Stimulated activated memory B cell treated with anti-CD40 and anti-IgM and Interleukin-4, amounts not matched to agents 10 μg/mL and 1 μg/mL and 100 μg/mL, for 72 hours (primary cell): ENCODE data around the gene KRTAP2-3.
"Not testable (repeated sequence)": the region's sequence is repeated elsewhere in the genome, so short reads cannot be mapped to it uniquely, and the experiment has no call there.

ENCODE experiments used
- ATAC-seq: fragments of 150-1000 bp; cut with Tn5 transposase; 2 replicates; pipeline ENCODE4 v1.10.0; 2021
- H3K27ac Mint-ChIP-seq: one replicate; pipeline ENCODE4 v1.8.0; 2022; ENCODE audit warnings: mild to moderate bottlenecking, mixed read lengths
- H3K27me3 Mint-ChIP-seq: one replicate; pipeline ENCODE4 v1.8.0; 2022; ENCODE audit warnings: mixed read lengths
- H3K36me3 Mint-ChIP-seq: one replicate; pipeline ENCODE4 v1.8.0; 2022; ENCODE audit warnings: mixed read lengths
- H3K4me1 Mint-ChIP-seq: one replicate; pipeline ENCODE4 v1.8.0; 2022; ENCODE audit warnings: mixed read lengths
- H3K4me3 Mint-ChIP-seq: one replicate; pipeline ENCODE4 v1.8.0; 2022; ENCODE audit warnings: mild to moderate bottlenecking, moderate library complexity, mixed read lengths
- H3K9me3 Mint-ChIP-seq: one replicate; pipeline ENCODE4 v1.8.0; 2022; ENCODE audit warnings: mixed read lengths

KRTAP2-3 gene

DNA sequence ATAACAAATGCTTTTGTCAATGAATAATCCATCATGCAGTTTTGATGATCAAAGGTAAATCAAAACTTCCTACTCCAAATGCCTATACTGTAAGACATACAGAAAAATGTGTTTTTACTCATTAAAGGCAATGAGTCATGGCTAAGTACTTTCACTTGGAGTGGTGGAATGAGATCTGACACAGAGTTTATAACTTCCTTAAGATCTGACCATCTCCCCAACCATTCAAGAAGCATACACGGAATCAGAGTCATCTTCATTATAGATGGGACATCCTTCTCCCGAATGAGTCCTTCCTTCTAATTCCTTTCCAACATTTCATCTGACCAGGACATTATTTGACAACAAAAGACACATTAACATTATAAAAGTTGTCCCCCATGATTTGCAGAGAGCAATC is 23.5 kb upstream of the KRTAP2-3 start:
- H3K27ac Mint-ChIP-seq = not testable (repeated sequence)

DNA sequence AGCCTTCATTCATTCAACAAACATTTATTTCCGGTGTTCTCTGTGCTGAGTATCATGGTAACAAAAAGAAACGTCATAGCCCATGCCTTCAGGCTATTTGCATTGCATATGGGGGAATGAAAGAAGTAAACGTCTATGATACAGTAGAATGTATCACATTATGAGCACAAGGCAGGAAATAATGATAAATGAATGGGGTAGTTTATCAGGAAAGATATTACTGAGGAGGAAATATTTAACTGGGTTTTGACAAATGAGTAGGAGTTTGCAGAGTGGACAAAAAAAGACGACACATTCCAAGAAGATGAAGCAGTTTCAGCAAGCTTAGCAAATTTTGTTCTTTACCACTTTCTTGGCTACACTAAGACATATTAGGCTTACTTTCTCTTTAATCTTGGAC is 22.7 kb upstream of the KRTAP2-3 start:
- Mint-ChIP-seq H3K27me3 (peaks cover 24% of the 10 kb centered on the region), H3K9me3 (no peaks in the 10 kb centered on the region), H3K36me3 (no peaks in the 10 kb centered on the region), H3K4me3 (no peak overlapping the region), H3K4me1 (no peaks in the 10 kb centered on the region), H3K27ac (no peak overlapping the region)
- no peak for ATAC-seq

More for the DNA sequence above, 23.5 kb upstream of the KRTAP2-3 start:
- H3K4me3 Mint-ChIP-seq, ATAC-seq, H3K36me3 Mint-ChIP-seq, H3K9me3 Mint-ChIP-seq, H3K4me1 Mint-ChIP-seq: not testable (repeated sequence)
- H3K27me3 Mint-ChIP-seq = peaks cover 24% of the 10 kb centered on the region

DNA sequence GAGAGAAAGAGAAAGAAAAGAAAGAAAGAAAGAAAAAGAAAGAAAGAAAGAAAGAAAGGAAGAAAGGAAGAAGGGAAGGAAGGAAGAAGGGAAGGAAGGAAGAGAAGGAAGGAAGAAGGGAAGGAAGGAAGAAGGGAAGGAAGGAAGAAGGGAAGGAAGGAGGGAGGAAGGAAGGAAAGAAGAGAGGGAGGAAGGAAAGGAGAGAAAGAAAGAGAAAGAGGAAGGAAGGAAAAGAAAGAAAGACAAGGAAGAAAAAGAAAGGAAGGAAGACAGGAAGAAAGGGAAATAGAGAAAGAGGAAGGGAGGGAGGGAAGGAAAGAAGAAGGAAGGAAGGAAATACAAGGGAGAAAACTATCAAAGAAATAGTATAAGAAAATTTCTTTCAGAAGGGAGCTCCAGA is 16.9 kb upstream of the KRTAP2-3 start:
- Mint-ChIP-seq H3K27ac (no peak overlapping the region), H3K4me1 (no peaks in the 10 kb centered on the region), H3K4me3 (no peak overlapping the region), H3K9me3 (peaks cover 6% of the 10 kb centered on the region), H3K27me3 (peaks cover 58% of the 10 kb centered on the region), H3K36me3 (no peaks in the 10 kb centered on the region)
- no peak for ATAC-seq

DNA sequence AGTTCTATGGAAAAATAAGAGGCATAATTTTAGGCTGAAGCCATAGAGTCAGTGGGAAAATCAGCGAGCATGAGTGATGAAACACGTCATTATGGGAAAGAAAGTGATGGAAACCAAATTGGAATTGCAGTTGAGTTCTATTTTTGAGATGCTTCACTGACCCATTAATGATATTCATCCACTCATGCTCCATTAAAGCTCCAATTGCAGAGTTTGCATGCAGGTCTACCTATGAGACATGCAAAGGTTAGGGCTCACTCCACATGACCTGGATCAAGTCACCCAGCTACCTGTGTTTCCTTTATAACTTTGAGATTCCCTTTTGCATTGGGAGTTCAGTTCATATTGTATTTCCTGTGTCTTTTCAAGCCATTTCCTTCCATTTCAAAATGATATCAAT is 13.8 kb upstream of the KRTAP2-3 start:
- ATAC-seq = no peak
- H3K27me3 Mint-ChIP-seq = peaks cover 48% of the 10 kb centered on the region
- peaks cover 6% of the 10 kb centered on the region for H3K9me3 Mint-ChIP-seq
- H3K36me3 Mint-ChIP-seq = no peaks in the 10 kb centered on the region
- H3K27ac Mint-ChIP-seq = no peak overlapping the region
- H3K4me3 Mint-ChIP-seq = no peak overlapping the region
- H3K4me1 Mint-ChIP-seq = no peaks in the 10 kb centered on the region

DNA sequence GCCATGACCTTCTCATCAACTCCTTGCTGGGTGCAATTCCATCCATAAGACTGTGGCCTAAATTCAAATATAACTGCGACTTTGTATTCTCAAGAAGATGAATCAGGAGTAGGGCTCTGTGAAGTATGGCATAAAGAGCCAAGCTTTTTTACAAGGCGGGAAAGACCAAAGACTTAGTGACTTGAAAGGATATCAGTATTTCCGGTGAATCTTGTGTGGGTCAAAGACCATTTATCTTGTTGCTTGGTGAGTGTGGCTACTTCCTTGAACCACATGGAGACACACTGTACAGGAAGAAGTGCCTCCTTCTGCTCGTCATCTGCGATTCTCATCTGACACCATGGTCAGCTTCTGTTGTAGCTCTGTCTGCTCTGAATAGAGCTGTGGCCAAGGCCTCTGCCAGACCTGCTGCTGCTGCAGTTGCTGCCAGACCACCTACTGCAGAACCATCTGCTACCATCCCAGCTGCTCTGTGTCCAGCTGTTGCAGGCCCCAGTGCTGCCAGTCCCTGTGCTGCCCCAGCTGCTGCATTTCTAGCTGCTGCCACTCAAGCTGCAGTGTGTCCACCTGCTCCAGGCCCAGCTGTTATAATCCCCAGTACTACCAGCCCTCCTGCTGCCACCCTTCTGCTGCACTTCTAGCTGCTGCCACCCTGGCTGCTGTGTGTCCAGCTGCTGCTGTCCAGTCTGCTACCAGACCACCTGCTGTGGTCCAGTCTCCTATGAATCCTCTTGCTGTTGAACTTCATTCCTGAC is 11.9 kb upstream of the KRTAP2-3 start:
- H3K27me3 Mint-ChIP-seq = peaks cover 44% of the 10 kb centered on the region
- no peaks in the 10 kb centered on the region for H3K36me3 Mint-ChIP-seq
- H3K27ac Mint-ChIP-seq = no peak overlapping the region
- no peaks in the 10 kb centered on the region for H3K4me1 Mint-ChIP-seq
- no peak for ATAC-seq
- H3K4me3 Mint-ChIP-seq = no peak overlapping the region
- peaks cover 4% of the 10 kb centered on the region for H3K9me3 Mint-ChIP-seq

DNA sequence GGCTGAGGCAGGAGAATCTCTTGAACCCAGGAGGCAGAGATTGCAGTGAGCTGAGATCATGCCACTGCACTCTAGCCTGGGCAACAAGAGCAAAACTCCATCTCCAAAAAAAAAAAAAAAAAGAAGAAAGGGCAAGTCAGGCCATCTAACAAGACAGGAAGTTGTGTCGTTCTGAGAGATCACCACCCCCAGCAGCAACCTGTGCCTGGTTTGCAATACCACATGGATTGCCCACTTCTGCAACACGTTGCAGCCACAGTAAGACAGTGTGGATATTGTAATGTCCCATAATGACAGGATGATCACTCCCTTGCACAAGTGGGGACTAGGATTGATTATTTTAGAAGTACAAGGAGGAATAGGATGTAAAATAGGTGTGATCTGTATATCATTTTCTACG is 9.1 kb upstream of the KRTAP2-3 start:
- no peaks in the 10 kb centered on the region for H3K4me1 Mint-ChIP-seq
- H3K27me3 Mint-ChIP-seq = peaks cover 19% of the 10 kb centered on the region
- H3K36me3 Mint-ChIP-seq = no peaks in the 10 kb centered on the region
- H3K4me3 Mint-ChIP-seq = no peak overlapping the region
- no peak overlapping the region for H3K27ac Mint-ChIP-seq
- ATAC-seq = no peak
- H3K9me3 Mint-ChIP-seq = no peaks in the 10 kb centered on the region

DNA sequence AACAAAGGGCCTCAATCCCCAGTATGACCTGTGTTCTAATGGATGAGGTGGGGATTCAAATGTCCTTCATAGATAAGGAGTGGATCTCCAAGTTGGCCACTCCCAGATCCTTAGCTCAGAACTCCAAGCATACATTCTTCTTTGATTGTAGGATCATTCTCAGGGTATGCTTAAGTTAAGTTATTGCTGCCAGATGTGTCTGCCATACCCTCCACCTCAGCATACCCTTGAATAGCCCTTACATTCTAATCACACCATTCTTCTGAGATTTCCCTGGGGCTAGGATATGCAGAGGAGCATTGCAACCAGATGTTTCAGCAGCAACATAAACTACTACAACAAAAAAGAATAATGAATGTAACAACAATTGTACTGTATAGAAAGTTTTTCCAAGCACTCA is 7.4 kb upstream of the KRTAP2-3 start:
- H3K9me3 Mint-ChIP-seq = no peaks in the 10 kb centered on the region

DNA sequence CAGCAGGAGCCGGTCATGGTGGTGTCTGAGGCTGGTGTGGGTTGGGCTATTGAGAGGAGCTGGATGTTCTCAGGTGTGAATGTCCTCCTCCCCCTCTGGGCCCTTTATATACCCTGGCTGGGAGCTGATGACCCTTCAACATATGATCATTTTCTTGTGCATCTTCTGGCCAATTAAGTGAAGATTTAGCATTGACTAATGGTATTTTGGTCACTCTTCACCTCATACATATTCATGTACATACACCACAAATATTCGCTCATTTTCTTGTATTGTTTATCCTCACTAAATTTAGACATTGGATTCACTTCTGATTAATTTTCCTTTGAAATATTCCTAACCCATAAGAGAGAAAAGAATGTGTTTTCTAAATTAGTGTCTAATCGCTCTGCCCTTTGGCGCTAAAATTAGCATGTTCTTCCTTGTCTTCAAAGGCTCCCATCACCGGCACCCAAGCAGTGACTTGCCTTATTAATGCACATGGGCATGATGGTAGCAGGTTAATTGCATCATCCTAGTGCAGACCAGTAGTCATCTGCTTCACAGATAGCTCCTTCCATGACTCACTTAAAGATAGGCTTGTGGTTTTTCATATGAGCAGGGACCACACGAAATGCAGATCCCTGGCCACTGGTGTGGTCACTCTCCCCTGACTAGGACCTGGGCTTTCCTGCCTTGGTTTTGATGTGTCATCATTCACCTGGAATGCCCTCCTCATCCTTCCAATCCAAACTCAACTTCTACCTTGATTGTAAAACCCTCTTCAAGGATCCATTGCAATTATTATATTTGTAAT is 6.1 kb upstream of the KRTAP2-3 start, which contains the start of gene KRTAP2-4:
Gene KRTAP2-4 (minus strand): TSS at position 51 of the 796 bp plus-strand sequence. CDS start 34 bp downstream, at position 17.
- Mint-ChIP-seq H3K27ac (no peak within 1 kb of the TSS), H3K27me3 (peaks cover 7% of the 10 kb centered on the region), H3K9me3 (no peaks in the 10 kb centered on the region), H3K36me3 (no peaks in the 10 kb centered on the region), H3K4me1 (no peaks in the 10 kb centered on the region), H3K4me3 (no peak within 1 kb of the TSS)
- ATAC-seq = no peak

More for the DNA sequence above, 7.4 kb upstream of the KRTAP2-3 start:
- no peak overlapping the region for H3K4me3 Mint-ChIP-seq
- no peak for ATAC-seq
- no peaks in the 10 kb centered on the region for H3K4me1 Mint-ChIP-seq
- peaks cover 7% of the 10 kb centered on the region for H3K27me3 Mint-ChIP-seq
- no peak overlapping the region for H3K27ac Mint-ChIP-seq
- no peaks in the 10 kb centered on the region for H3K36me3 Mint-ChIP-seq

DNA sequence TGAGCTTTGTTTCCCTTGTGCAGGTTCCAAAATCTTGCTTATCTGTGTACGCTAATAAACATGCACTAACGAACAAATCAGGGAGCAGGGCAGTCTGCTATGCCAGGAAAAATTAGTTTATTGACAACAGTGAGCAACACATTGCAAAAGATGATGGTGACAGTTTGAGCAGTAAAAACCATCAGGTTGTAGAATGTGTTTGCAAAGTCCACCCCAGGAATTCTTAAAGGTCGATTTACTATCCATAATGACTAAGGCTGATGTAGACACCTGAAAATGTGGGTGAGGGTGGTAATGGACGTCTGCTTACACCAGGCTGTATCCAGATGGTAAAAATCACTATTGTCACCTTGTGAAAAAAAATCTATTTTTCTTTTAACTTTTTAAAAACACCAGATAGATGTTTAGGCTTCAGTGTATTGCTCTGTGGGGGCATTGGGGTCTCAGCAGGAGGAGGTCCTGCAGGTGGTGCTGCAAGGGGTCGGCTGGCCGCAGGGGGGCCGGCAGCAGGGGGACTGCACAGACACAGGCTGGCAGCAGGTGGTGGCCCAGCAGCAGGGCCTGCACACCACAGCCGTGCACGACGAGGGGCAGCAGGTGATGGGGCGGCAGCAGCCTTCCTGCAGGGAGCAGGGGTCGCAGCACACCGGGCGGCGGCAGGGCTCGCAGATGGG is 5.2 kb upstream of the KRTAP2-3 start:
- not testable (repeated sequence) for H3K36me3 Mint-ChIP-seq

DNA sequence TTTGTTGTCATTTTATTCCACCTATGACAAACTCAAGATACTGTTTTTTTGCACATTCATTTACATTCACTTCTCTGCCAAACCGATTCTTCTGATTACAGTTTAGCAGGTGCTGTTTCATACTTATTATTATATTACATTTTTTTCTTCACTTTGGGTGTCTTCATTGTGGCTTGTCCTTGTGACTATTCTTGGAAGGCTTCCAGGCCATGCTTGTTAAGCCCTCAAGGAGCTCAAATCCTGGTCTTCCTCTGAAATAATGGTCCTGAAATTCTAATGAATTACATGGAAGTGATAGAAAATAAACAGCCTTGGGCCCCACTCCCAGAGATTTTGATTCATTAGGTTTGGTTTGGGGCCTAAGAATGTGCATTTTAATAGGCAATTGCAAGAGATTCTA is 4.4 kb upstream of the KRTAP2-3 start:
- peaks cover 22% of the 10 kb centered on the region for H3K27me3 Mint-ChIP-seq

More for the DNA sequence above, 5.2 kb upstream of the KRTAP2-3 start:
- H3K27me3 Mint-ChIP-seq = peaks cover 15% of the 10 kb centered on the region
- not testable (repeated sequence) for H3K4me1 Mint-ChIP-seq, H3K4me3 Mint-ChIP-seq, H3K27ac Mint-ChIP-seq, ATAC-seq, H3K9me3 Mint-ChIP-seq

DNA sequence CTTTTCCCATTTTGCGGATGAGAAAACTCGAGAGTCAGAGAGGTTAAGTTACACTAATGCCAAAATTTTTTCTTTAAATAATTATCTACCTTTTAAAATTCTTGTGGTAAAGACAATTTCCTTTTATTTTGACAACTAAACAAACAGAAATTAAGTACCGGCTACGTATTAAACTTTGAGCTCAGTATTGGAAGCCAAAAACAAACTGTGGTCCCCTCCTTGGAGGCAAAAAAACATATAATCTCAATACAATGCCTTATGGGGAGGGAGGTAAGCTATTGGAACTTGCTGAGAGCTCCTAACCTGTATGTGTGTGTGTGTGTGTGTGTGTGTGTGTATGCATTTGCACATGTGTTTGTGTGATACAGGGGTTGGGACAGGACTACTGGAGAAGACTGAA is 3.5 kb upstream of the KRTAP2-3 start:
- no peak overlapping the region for H3K4me3 Mint-ChIP-seq
- H3K9me3 Mint-ChIP-seq = no peaks in the 10 kb centered on the region
- no peak overlapping the region for H3K27ac Mint-ChIP-seq
- ATAC-seq = no peak
- peaks cover 30% of the 10 kb centered on the region for H3K27me3 Mint-ChIP-seq
- no peaks in the 10 kb centered on the region for H3K4me1 Mint-ChIP-seq
- no peaks in the 10 kb centered on the region for H3K36me3 Mint-ChIP-seq

More for the DNA sequence above, 4.4 kb upstream of the KRTAP2-3 start:
- no peak for ATAC-seq
- Mint-ChIP-seq H3K36me3 (no peaks in the 10 kb centered on the region), H3K4me3 (no peak overlapping the region), H3K27ac (no peak overlapping the region), H3K9me3 (no peaks in the 10 kb centered on the region), H3K4me1 (no peaks in the 10 kb centered on the region)

DNA sequence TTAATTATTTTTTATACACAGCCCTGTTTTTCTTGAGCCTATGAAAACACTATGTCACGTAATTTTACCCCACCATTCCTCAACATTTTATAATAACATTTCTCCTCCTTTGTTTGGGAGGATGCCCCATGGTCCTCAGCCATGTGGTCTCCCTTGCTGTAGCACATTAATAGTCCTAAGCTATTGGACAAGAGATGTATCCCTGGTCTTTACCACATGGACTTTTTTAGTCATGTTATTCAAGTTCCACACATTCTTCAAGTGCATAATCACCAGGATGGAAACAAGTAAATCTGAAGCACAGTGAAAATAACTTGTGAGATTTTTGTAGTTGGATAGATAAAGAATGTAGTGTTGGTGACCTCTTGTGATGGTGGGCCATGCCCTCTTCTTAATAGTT is 2.0 kb upstream of the KRTAP2-3 start:
- H3K4me3 Mint-ChIP-seq = no peak overlapping the region
- no peaks in the 10 kb centered on the region for H3K4me1 Mint-ChIP-seq
- H3K9me3 Mint-ChIP-seq = peaks cover 4% of the 10 kb centered on the region
- no peak overlapping the region for H3K27ac Mint-ChIP-seq
- peaks cover 44% of the 10 kb centered on the region for H3K27me3 Mint-ChIP-seq
- no peaks in the 10 kb centered on the region for H3K36me3 Mint-ChIP-seq
- no peak for ATAC-seq

DNA sequence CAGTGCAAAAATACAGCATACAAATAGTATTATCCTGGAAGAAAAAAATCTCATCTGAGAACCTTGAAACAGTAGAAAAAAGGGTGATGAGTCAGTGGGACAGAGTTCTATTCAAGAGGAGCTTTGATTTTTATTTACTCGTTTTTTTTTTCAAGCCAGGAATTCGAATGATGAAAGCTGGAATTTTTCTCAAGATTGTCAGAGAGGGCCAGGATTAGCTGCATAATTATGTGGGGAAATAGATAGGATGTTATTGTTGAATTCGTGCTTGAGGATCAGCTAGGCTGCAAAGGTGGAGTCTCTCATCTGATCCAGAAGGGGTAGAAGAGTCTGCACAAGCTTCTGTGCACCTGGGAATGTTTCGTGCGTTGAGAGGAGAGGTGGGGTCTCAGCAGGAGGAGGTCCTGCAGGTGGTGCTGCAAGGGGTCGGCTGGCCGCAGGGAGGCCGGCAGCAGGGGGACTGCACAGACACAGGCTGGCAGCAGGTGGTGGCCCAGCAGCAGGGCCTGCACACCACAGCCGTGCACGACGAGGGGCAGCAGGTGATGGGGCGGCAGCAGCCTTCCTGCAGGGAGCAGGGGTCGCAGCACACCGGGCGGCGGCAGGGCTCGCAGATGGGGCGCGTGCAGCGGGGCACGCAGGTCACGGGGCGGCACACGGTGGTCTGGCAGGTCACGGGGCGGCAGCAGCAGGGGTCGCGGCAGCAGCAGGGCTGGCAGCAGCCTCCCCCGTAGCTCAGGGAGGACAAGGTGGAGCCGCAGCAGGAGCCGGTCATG is 450 bp downstream of the KRTAP2-3 start:
- not testable (repeated sequence) for ATAC-seq, H3K9me3 Mint-ChIP-seq, H3K36me3 Mint-ChIP-seq, H3K4me3 Mint-ChIP-seq, H3K4me1 Mint-ChIP-seq, H3K27ac Mint-ChIP-seq
- H3K27me3 Mint-ChIP-seq = peaks cover 46% of the 10 kb centered on the region

DNA sequence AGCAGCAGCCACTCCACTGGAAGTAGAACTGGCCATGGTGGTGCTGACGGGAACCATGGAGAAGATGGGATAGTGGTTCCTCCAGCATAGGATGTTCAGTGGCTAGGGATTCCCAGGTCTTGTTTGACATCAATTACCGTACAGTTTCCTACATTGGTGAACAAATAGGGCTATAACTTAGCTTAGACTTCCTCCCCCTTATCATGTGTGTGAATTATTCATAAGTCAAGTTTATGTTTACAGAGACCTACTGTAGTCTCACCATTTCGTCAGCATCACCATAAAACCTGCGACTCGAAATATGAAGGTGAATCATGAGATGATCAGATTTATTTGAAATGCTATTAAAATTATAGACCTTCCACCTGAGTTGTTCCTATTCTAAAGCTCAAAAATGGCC is 1.2 kb downstream of the KRTAP2-3 start:
- no peaks in the 10 kb centered on the region for H3K36me3 Mint-ChIP-seq
- no peak for ATAC-seq
- no peak overlapping the region for H3K4me3 Mint-ChIP-seq
- no peaks in the 10 kb centered on the region for H3K4me1 Mint-ChIP-seq
- H3K9me3 Mint-ChIP-seq = peaks cover 4% of the 10 kb centered on the region
- no peak overlapping the region for H3K27ac Mint-ChIP-seq
- H3K27me3 Mint-ChIP-seq = peaks cover 53% of the 10 kb centered on the region

DNA sequence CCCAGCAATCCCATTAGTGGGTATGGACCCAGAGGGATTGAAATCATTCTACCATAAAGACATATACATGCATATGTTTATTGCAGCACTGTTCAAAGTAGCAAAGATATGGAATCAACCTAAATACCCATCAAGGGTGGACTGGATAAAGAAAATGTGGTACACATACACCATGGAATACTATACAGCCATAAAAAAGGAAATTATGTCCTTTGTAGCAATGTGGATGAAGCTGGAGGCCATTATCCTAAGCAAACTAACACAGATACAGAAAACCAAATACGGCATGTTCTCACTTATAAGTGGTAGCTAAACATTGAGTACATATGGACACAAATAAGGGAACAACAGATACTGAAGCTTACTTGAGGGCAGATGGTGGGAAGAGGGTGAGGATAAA is 2.4 kb downstream of the KRTAP2-3 start:
- H3K4me1 Mint-ChIP-seq = no peaks in the 10 kb centered on the region
- H3K4me3 Mint-ChIP-seq = no peak overlapping the region
- peaks cover 4% of the 10 kb centered on the region for H3K9me3 Mint-ChIP-seq
- no peak for ATAC-seq
- H3K27me3 Mint-ChIP-seq = peaks cover 65% of the 10 kb centered on the region
- H3K27ac Mint-ChIP-seq = no peak overlapping the region
- no peaks in the 10 kb centered on the region for H3K36me3 Mint-ChIP-seq
